ENCODE results near the gene DIAPH2. TPM values are rescaled to one million over a fixed set of nuclear protein-coding genes. Genes with fewer than 3 reads are reported as not detected.

Gene DIAPH2
- total RNA-seq, 2 donors from 2014 or later, result 7.1 to 9.0 TPM

- H3K27me3 Mint-ChIP-seq, result no peaks in the 10 kb centered on the region
These were observed 674.3 kb downstream of the DIAPH2 start for GRCh38 chrX:97358941-97359340.

DNA sequence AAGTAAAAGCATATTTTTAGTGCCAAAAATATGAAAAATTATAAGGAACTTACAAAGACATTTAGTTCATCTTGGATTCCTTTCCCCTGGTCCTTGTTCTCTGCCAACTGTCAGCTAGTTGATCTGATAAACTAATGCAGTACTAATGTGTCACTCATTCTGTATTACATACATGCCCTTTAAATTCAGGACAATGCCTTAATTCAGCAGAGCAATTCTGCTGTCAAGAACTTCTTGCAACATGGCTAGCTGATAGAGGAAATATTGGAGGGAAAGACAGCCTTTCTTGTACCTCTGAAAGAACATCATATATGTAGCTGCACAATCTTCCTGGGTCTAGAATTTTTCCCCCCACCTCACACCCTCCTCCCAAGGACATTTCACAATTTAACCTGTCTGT lies 679.2 kb downstream of the DIAPH2 start:
- Mint-ChIP-seq H3K36me3 (ENCODE audit: low read depth) (no peaks in the 10 kb centered on the region), H3K27me3 (no peaks in the 10 kb centered on the region), H3K9me3 (no peaks in the 10 kb centered on the region), H3K4me1 (no peaks in the 10 kb centered on the region), H3K4me3 (no peak overlapping the region), H3K27ac (no peak overlapping the region)
- ATAC-seq (replicated peaks), result no peak

More at GRCh38 chrX:97358941-97359340, 674.3 kb downstream of the DIAPH2 start:
- no peaks in the 10 kb centered on the region for H3K9me3 Mint-ChIP-seq
- no peak overlapping the region for H3K27ac Mint-ChIP-seq
- H3K36me3 Mint-ChIP-seq (ENCODE audit: low read depth), result no peaks in the 10 kb centered on the region
- no peak overlapping the region for H3K4me3 Mint-ChIP-seq
- no peaks in the 10 kb centered on the region for H3K4me1 Mint-ChIP-seq
- no peak for ATAC-seq (replicated peaks)

GRCh38 chrX:97366237-97366636 lies 681.6 kb downstream of the DIAPH2 start:
- no peaks in the 10 kb centered on the region for H3K27me3 Mint-ChIP-seq
- H3K27ac Mint-ChIP-seq, result no peak overlapping the region
- no peak for ATAC-seq (replicated peaks)
- H3K4me3 Mint-ChIP-seq, result no peak overlapping the region
- no peaks in the 10 kb centered on the region for H3K4me1 Mint-ChIP-seq
- H3K36me3 Mint-ChIP-seq (ENCODE audit: low read depth), result no peaks in the 10 kb centered on the region
- no peaks in the 10 kb centered on the region for H3K9me3 Mint-ChIP-seq

DNA sequence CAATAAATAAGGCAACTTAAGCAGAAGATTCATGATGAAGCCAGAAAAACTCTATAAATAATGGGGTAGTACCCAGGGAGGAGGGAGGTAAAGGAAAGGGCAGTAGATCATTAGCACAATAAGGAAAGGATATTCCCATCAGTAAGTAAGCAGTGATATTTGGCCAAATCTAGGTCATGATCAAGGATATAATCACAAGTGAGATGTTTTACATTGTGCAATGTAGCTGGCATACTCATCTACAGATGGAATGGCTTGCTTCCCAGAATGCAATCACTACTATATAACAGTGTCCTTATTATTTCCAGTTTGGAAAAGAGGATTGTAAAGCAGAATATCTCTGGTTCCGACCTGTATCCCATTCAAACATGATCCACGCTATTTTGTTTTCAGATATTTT lies 682.5 kb downstream of the DIAPH2 start:
- ATAC-seq (replicated peaks), result no peak

GRCh38 chrX:97369947-97370346 lies 685.3 kb downstream of the DIAPH2 start:
- no peaks in the 10 kb centered on the region for H3K9me3 Mint-ChIP-seq

More for the DNA sequence above, 682.5 kb downstream of the DIAPH2 start:
- H3K27me3 Mint-ChIP-seq, result no peaks in the 10 kb centered on the region
- no peaks in the 10 kb centered on the region for H3K36me3 Mint-ChIP-seq (ENCODE audit: low read depth)
- H3K4me3 Mint-ChIP-seq, result no peak overlapping the region
- no peaks in the 10 kb centered on the region for H3K9me3 Mint-ChIP-seq
- no peaks in the 10 kb centered on the region for H3K4me1 Mint-ChIP-seq
- no peak overlapping the region for H3K27ac Mint-ChIP-seq

GRCh38 chrX:97372001-97372766 lies 687.5 kb downstream of the DIAPH2 start:
- Mint-ChIP-seq H3K27me3 (no peaks in the 10 kb centered on the region), H3K4me1 (no peaks in the 10 kb centered on the region), H3K4me3 (no peak overlapping the region), H3K9me3 (no peaks in the 10 kb centered on the region), H3K27ac (no peak overlapping the region), H3K36me3 (ENCODE audit: low read depth) (no peaks in the 10 kb centered on the region)
- no peak for ATAC-seq (replicated peaks)

More at GRCh38 chrX:97369947-97370346, 685.3 kb downstream of the DIAPH2 start:
- no peak overlapping the region for H3K4me3 Mint-ChIP-seq
- no peak overlapping the region for H3K27ac Mint-ChIP-seq
- no peaks in the 10 kb centered on the region for H3K27me3 Mint-ChIP-seq
- H3K4me1 Mint-ChIP-seq, result no peaks in the 10 kb centered on the region
- no peaks in the 10 kb centered on the region for H3K36me3 Mint-ChIP-seq (ENCODE audit: low read depth)
- ATAC-seq (replicated peaks), result no peak

DNA sequence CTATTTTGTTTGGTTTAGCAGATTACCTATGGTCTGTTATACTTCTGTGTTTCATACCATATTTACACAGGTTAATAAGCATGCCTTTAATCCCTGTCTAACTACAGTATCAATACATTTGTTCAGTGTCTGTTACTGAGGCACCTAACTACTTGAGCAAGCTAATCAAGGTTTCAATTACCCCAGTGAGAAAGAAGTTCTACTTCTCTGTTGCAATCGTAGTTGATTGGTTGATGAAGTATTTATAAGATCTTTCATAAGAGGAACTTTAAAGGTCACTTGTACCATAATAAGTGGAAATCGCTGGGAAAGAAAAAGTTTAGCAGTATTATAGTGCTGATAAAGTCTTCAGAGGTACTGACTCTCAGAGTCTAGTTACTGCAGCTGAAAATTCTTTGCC lies 689.6 kb downstream of the DIAPH2 start:
- no peaks in the 10 kb centered on the region for H3K4me1 Mint-ChIP-seq
- no peak for ATAC-seq (replicated peaks)
- no peaks in the 10 kb centered on the region for H3K9me3 Mint-ChIP-seq
- no peak overlapping the region for H3K27ac Mint-ChIP-seq
- no peaks in the 10 kb centered on the region for H3K36me3 Mint-ChIP-seq (ENCODE audit: low read depth)
- no peak overlapping the region for H3K4me3 Mint-ChIP-seq
- H3K27me3 Mint-ChIP-seq, result no peaks in the 10 kb centered on the region

GRCh38 chrX:97380200-97380599 lies 695.6 kb downstream of the DIAPH2 start:
- Mint-ChIP-seq H3K36me3 (ENCODE audit: low read depth) (peaks cover 7% of the 10 kb centered on the region), H3K4me1 (no peaks in the 10 kb centered on the region), H3K27me3 (no peaks in the 10 kb centered on the region), H3K27ac (no peak overlapping the region), H3K4me3 (no peak overlapping the region), H3K9me3 (no peaks in the 10 kb centered on the region)
- ATAC-seq (replicated peaks), result no peak

DNA sequence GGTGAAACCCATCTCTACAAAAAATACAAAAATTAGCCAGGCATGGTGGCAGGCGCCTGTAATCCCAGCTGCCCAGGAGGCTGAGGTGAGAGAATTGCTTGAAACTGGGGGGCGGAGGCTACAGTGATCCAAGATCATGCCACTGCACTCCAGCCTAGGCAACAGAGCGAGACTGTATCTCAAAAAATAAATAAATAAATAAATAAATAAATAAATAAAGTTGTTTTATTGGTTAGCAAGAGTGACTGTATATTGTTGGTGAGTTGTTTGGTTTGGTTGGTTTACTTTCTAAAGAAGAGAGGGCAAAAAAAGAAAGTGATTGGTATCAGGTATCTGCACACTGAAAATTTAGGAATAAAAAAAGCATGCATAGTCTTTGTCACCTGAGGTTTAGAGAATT lies 700.0 kb downstream of the DIAPH2 start:
- ATAC-seq (replicated peaks), result no peak
- Mint-ChIP-seq H3K9me3 (no peaks in the 10 kb centered on the region), H3K27me3 (no peaks in the 10 kb centered on the region), H3K27ac (no peak overlapping the region), H3K36me3 (ENCODE audit: low read depth) (peaks cover 12% of the 10 kb centered on the region), H3K4me1 (peaks cover 4% of the 10 kb centered on the region), H3K4me3 (no peak overlapping the region)

- peaks cover 5% of the 10 kb centered on the region for H3K4me1 Mint-ChIP-seq
- no peak overlapping the region for H3K4me3 Mint-ChIP-seq
- no peaks in the 10 kb centered on the region for H3K27me3 Mint-ChIP-seq
- H3K9me3 Mint-ChIP-seq, result no peaks in the 10 kb centered on the region
- H3K27ac Mint-ChIP-seq, result peak overlapping the region; percentile 30
- peak; percentile 50 for ATAC-seq (replicated peaks)
- H3K36me3 Mint-ChIP-seq (ENCODE audit: low read depth), result peaks cover 13% of the 10 kb centered on the region
These were observed 702.4 kb downstream of the DIAPH2 start for GRCh38 chrX:97387004-97387403.

- peak overlapping the region; percentile 89 for H3K27ac Mint-ChIP-seq
- peak overlapping the region; percentile 54 for H3K4me3 Mint-ChIP-seq
- peaks cover 5% of the 10 kb centered on the region for H3K36me3 Mint-ChIP-seq (ENCODE audit: low read depth)
- H3K27me3 Mint-ChIP-seq, result no peaks in the 10 kb centered on the region
- peaks cover 5% of the 10 kb centered on the region for H3K4me1 Mint-ChIP-seq
- peak; percentile 74 for ATAC-seq (replicated peaks)
- no peaks in the 10 kb centered on the region for H3K9me3 Mint-ChIP-seq
These were observed 705.1 kb downstream of the DIAPH2 start for GRCh38 chrX:97389761-97390192.

DNA sequence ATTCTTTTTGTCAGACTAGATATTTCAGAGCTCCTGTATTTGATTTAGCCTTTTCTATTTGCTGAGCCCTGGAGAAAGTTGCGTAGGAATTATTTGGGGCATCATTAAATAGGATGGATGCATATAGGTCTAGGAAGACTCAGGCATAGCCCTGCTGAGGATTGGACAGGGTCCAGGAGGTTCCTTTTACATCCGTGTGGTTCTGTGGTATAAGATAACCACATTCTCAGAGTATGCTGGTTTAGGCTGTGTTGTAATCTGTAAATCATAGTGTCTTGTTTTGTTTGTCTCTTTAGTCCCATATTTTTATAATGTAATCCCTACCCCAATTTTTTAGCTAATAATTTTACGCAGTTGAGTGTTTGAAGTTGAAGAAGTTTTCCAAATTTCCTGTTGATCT lies 712.7 kb downstream of the DIAPH2 start:
- no peaks in the 10 kb centered on the region for H3K27me3 Mint-ChIP-seq
- ATAC-seq (replicated peaks), result no peak
- peak overlapping the region; percentile 84 for H3K27ac Mint-ChIP-seq

GRCh38 chrX:97398030-97398551 lies 713.4 kb downstream of the DIAPH2 start:
- peak; percentile 69 for ATAC-seq (replicated peaks)
- H3K9me3 Mint-ChIP-seq, result no peaks in the 10 kb centered on the region
- no peaks in the 10 kb centered on the region for H3K27me3 Mint-ChIP-seq
- peaks cover 24% of the 10 kb centered on the region for H3K4me1 Mint-ChIP-seq
- H3K36me3 Mint-ChIP-seq (ENCODE audit: low read depth), result no peaks in the 10 kb centered on the region
- H3K4me3 Mint-ChIP-seq, result peak overlapping the region; percentile 51
- H3K27ac Mint-ChIP-seq, result peak overlapping the region; percentile 84

More for the DNA sequence above, 712.7 kb downstream of the DIAPH2 start:
- H3K9me3 Mint-ChIP-seq, result no peaks in the 10 kb centered on the region
- no peaks in the 10 kb centered on the region for H3K36me3 Mint-ChIP-seq (ENCODE audit: low read depth)
- peaks cover 24% of the 10 kb centered on the region for H3K4me1 Mint-ChIP-seq
- H3K4me3 Mint-ChIP-seq, result peak overlapping the region; percentile 51

DNA sequence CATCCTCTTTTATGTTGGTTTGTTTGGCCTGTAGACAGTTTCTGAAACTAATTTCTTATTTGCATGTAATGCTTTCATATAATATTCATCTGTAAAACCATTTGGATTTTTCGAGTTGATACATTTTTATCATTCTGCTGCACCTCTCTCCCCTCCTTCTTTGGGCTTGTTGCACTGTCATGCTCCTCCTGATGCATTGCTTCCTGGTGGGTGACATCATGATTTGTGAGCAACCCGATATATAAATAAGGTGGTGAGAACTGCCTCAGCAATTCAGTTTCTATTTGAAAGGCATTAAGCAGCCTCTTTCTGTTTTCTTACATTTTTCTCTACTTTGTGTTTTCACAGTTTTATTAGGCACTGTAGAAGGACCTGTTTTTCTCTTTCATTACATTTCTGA lies 714.8 kb downstream of the DIAPH2 start:
- Mint-ChIP-seq H3K9me3 (no peaks in the 10 kb centered on the region), H3K4me3 (peak overlapping the region; percentile 51), H3K27me3 (no peaks in the 10 kb centered on the region), H3K36me3 (ENCODE audit: low read depth) (no peaks in the 10 kb centered on the region), H3K27ac (peak overlapping the region; percentile 84), H3K4me1 (peaks cover 24% of the 10 kb centered on the region)
- peak; percentile 40 for ATAC-seq (replicated peaks)

- H3K27ac Mint-ChIP-seq, result peak overlapping the region; percentile 91
- H3K36me3 Mint-ChIP-seq (ENCODE audit: low read depth), result no peaks in the 10 kb centered on the region
- H3K4me1 Mint-ChIP-seq, result peaks cover 24% of the 10 kb centered on the region
- H3K27me3 Mint-ChIP-seq, result no peaks in the 10 kb centered on the region
- H3K9me3 Mint-ChIP-seq, result no peaks in the 10 kb centered on the region
- H3K4me3 Mint-ChIP-seq, result peak overlapping the region; percentile 63
- ATAC-seq (replicated peaks), result no peak
These were observed 715.9 kb downstream of the DIAPH2 start for GRCh38 chrX:97400492-97400891.

Measured in activated T-helper 17 cell treated with anti-CD3 and anti-CD28 coated beads, Interleukin-2, amount 50 U/mL, for 72 hours (primary cell).